IMR-90 (cell line): ENCODE data around the gene ARID4A. TPM values are rescaled to one million over a fixed set of nuclear protein-coding genes. Genes with fewer than 3 reads are reported as not detected.

Source experiments
- ATAC-seq: fragments of 200-7000 bp; cut with Tn5 transposase; 2 replicates; pipeline ENCODE4 v1.9.1; 2020; ENCODE audit warnings: low read depth, mild to moderate bottlenecking, moderate library complexity
- BruUV-seq: library from RNA; stranded (reverse); fragments of 400-500 nt; replicated peaks from 2 replicates; lab custom pipeline; 2021; lab: Mats Ljungman, UMichigan
- CTCF ChIA-PET: fragments of 300-600 bp; formaldehyde crosslinking; extraction: SDS; loops from one replicate; lab custom pipeline; 2021; ENCODE audit warnings: antibody characterized with exemption; lab: Yijun Ruan, JAX
- POLR2A ChIA-PET: fragments of 300-600 bp; sonication (Branson Sonifier 250); formaldehyde crosslinking; loops from one replicate; lab custom pipeline; 2022; ENCODE audit warnings: antibody characterized with exemption; ENCODE audit not compliant: unreplicated experiment; lab: Charles Lee
- DNase-seq: peaks from one replicate; pipeline ENCODE4 v3.0.0; 2013
- H2AFZ ChIP-seq: replicated peaks from 2 replicates; pipeline ENCODE3; 2013; ENCODE audit warnings: low read length, mild to moderate bottlenecking; ENCODE audit not compliant: poor library complexity
- H2AK5ac ChIP-seq: 2 replicates; pipeline ENCODE4 v1.6.1; 2013; ENCODE audit warnings: low read depth, low read length, inconsistent platforms
- H2AK9ac ChIP-seq: replicated peaks from 2 replicates; pipeline ENCODE3; 2013; ENCODE audit warnings: mild to moderate bottlenecking, low read depth, low read length, moderate library complexity; ENCODE audit not compliant: poor library complexity
- H2BK120ac ChIP-seq: 2 replicates; pipeline ENCODE4 v1.6.1; 2013; ENCODE audit warnings: low read depth, low read length, inconsistent platforms
- H2BK15ac ChIP-seq: 3 replicates; pipeline ENCODE4 v1.6.1; 2013; ENCODE audit warnings: low read depth, low read length, inconsistent platforms
- H2BK20ac ChIP-seq: 2 replicates; pipeline ENCODE4 v1.6.1; 2013; ENCODE audit warnings: low read depth, mild to moderate bottlenecking, inconsistent platforms, low read length, moderate library complexity
- H2BK5ac ChIP-seq: 2 replicates; pipeline ENCODE4 v1.6.1; 2013; ENCODE audit warnings: mild to moderate bottlenecking, low read depth, low read length, inconsistent platforms; ENCODE audit not compliant: poor library complexity, severe bottlenecking
- H3K14ac ChIP-seq: replicated peaks from 2 replicates; pipeline ENCODE4 v1.6.1; 2013; ENCODE audit warnings: low read depth, low read length, inconsistent platforms
- H3K18ac ChIP-seq: 2 replicates; pipeline ENCODE4 v1.6.1; 2013; ENCODE audit warnings: low read depth, low read length, control low read depth
- H3K23ac ChIP-seq: 2 replicates; pipeline ENCODE4 v1.6.1; 2013; ENCODE audit warnings: low read depth, low read length, inconsistent platforms
- H3K27ac ChIP-seq: 2 replicates; pipeline ENCODE4 v1.5.1; 2013; ENCODE audit warnings: mild to moderate bottlenecking, control low read depth, low read length; ENCODE audit not compliant: insufficient read depth
- H3K27me3 ChIP-seq: 2 replicates; pipeline ENCODE4 v1.6.1; 2013; ENCODE audit warnings: low read length; ENCODE audit not compliant: control insufficient read depth, insufficient read depth
- H3K36me3 ChIP-seq: 2 replicates; pipeline ENCODE4 v1.6.1; 2013; ENCODE audit warnings: low read length, mixed read lengths; ENCODE audit not compliant: control insufficient read depth, insufficient read depth
- H3K4ac ChIP-seq: 2 replicates; pipeline ENCODE4 v1.6.1; 2013; ENCODE audit warnings: low read depth, low read length, inconsistent platforms
- H3K4me1 ChIP-seq: 2 replicates; pipeline ENCODE4 v1.6.1; 2013; ENCODE audit warnings: low read length, mixed read lengths; ENCODE audit not compliant: control insufficient read depth, insufficient read depth
- H3K4me2 ChIP-seq: 2 replicates; pipeline ENCODE4 v1.6.1; 2013; ENCODE audit warnings: low read depth, mild to moderate bottlenecking, control low read depth, low read length, moderate library complexity
- H3K4me3 ChIP-seq: 2 replicates; pipeline ENCODE4 v1.5.1; 2013; ENCODE audit warnings: low read depth, mild to moderate bottlenecking, control low read depth, low read length, moderate library complexity; ENCODE audit not compliant: insufficient read depth
- H3K56ac ChIP-seq: 2 replicates; pipeline ENCODE4 v1.6.1; 2013; ENCODE audit warnings: low read length, inconsistent platforms; ENCODE audit not compliant: insufficient read depth; ENCODE audit errors: extremely low read depth
- H3K79me1 ChIP-seq, 2 experiments: 2 replicates each; pipeline ENCODE4 v1.6.1; 2013; ENCODE audit warnings: low read length in 2 of 2, inconsistent platforms in 1 of 2, low read depth in 1 of 2
- H3K9ac ChIP-seq: 2 replicates; pipeline ENCODE4 v1.6.1; 2013; ENCODE audit warnings: low read depth, low read length, control low read depth
- H3K9me1 ChIP-seq: 2 replicates; pipeline ENCODE4 v1.6.1; 2013; ENCODE audit warnings: low read length, inconsistent platforms; ENCODE audit not compliant: insufficient read depth
- H3K9me3 ChIP-seq: 2 replicates; pipeline ENCODE4 v1.6.1; 2013; ENCODE audit warnings: low read length; ENCODE audit not compliant: control insufficient read depth, insufficient read depth
- H4K20me1 ChIP-seq: 2 replicates; pipeline ENCODE4 v1.6.1; 2013; ENCODE audit warnings: low read length, inconsistent platforms; ENCODE audit not compliant: insufficient read depth
- H4K5ac ChIP-seq: 2 replicates; pipeline ENCODE4 v1.6.1; 2013; ENCODE audit warnings: mild to moderate bottlenecking, low read depth, low read length, control low read depth
- H4K8ac ChIP-seq, 2 experiments: 2 replicates each; pipeline ENCODE4 v1.6.1; 2013; ENCODE audit warnings: low read depth in 2 of 2, low read length in 2 of 2, control low read depth in 1 of 2, inconsistent platforms in 1 of 2
- H4K91ac ChIP-seq: 2 replicates; pipeline ENCODE4 v1.6.1; 2013; ENCODE audit warnings: low read depth, low read length, inconsistent platforms; ENCODE audit not compliant: insufficient read depth
- BHLHE40 ChIP-seq: fragments of 150-350 bp; IDR thresholded peaks from 2 replicates; pipeline ENCODE4 v1.6.1; 2016; ENCODE audit warnings: mild to moderate bottlenecking, low read depth, low read length
- CEBPB ChIP-seq: IDR thresholded peaks from 2 replicates; pipeline ENCODE4 v1.6.1; 2012; ENCODE audit warnings: low read depth, low read length, improper control_type of control experiment
- CHD1 ChIP-seq: IDR thresholded peaks from 2 replicates; pipeline ENCODE4 v1.6.1; 2012; ENCODE audit warnings: low read depth, low read length, improper control_type of control experiment
- CTCF ChIP-seq: conservative IDR thresholded peaks from 2 replicates; pipeline ENCODE4 v1.5.1; 2012; ENCODE audit warnings: mild to moderate bottlenecking, low read depth, low read length, improper control_type of control experiment
- ELK1 ChIP-seq: fragments of 150-350 bp; IDR thresholded peaks from 2 replicates; pipeline ENCODE4 v1.6.1; 2016; ENCODE audit warnings: low read depth, mild to moderate bottlenecking, low read length, moderate library complexity, borderline replicate concordance
- FOS ChIP-seq: fragments of 150-350 bp; IDR thresholded peaks from 2 replicates; pipeline ENCODE4 v1.6.1; 2016; ENCODE audit warnings: low read depth, low read length
- MXI1 ChIP-seq: IDR thresholded peaks from 2 replicates; pipeline ENCODE4 v1.6.1; 2012; ENCODE audit warnings: low read depth, mild to moderate bottlenecking, low read length, moderate library complexity, borderline replicate concordance
- POLR2A ChIP-seq: IDR thresholded peaks from 2 replicates; pipeline ENCODE4 v1.6.1; 2012; ENCODE audit warnings: mild to moderate bottlenecking, low read depth, low read length
- RCOR1 ChIP-seq: IDR thresholded peaks from 2 replicates; pipeline ENCODE4 v1.6.1; 2012; ENCODE audit warnings: mild to moderate bottlenecking, low read length, improper control_type of control experiment; ENCODE audit not compliant: insufficient replicate concordance
- RFX5 ChIP-seq: IDR thresholded peaks from 2 replicates; pipeline ENCODE4 v1.8.0; 2012; ENCODE audit warnings: low read depth, mild to moderate bottlenecking, low read length, moderate library complexity
- SMC3 ChIP-seq: fragments of 150-350 bp; IDR thresholded peaks from 2 replicates; pipeline ENCODE4 v1.6.1; 2016; ENCODE audit warnings: low read depth, mild to moderate bottlenecking, antibody characterized with exemption, low read length, moderate library complexity
- WGBS, 2 experiments: methylation state at CpG; one replicate each; pipeline versions ENCODE4 v1.1.5 to v1.1.7; 2013; ENCODE audit warnings: missing lambda C conversion rate in 2 of 2; ENCODE audit not compliant: insufficient read length in 1 of 2; ENCODE audit errors: extremely low coverage in 2 of 2; 5-methylcytosine and 5-hydroxymethylcytosine counted together
- dilution Hi-C: fragments of 300-500 bp; cut with HindIII; formaldehyde crosslinking; loops from one replicate; pipeline ENCODE4 v1.14.3; 2018; ENCODE audit warnings: low sequenced_read_pairs; ENCODE audit not compliant: unreplicated experiment
- in situ Hi-C: fragments of 300-500 bp; cut with MboI; formaldehyde crosslinking; loops from 3 replicates; pipeline ENCODE4 v1.14.3; 2019; ENCODE audit warnings: low sequenced_read_pairs, inconsistent platforms, mixed read lengths
- intact Hi-C: fragments of 100-400 bp; cut with micrococcal nuclease; formaldehyde crosslinking; loops from 2 replicates; pipeline ENCODE4 v1.10.0; 2022
- polyA plus RNA-seq, 3 experiments: library from polyadenylated mRNA; depleted of rRNA; stranded (reverse); fragments of >200 nt; gene quantifications; 2 replicates each; pipeline ENCODE4 v1.2.3, GENCODE V29; 2012; ENCODE audit warnings: low replicate concordance in 1 of 3
- total RNA-seq: library from RNA; depleted of rRNA; stranded (reverse); fragments of >200 nt; gene quantifications from 2 replicates; pipeline ENCODE4 v1.2.3, GENCODE V29; 2012

The ARID4A gene
- total and polyA plus RNA-seq, 2 of the 4 experiments (the other 2 are of a cell fraction): 3.3 to 3.8 TPM

GRCh38 chr14:58285132-58285531 is 13.2 kb upstream of the ARID4A start:
- Histone ChIP-seq H3K4me2 (no peak overlapping the region), H3K27ac (no peak overlapping the region), H3K36me3 (peaks cover 25% of the 10 kb centered on the region), H3K56ac (no peak overlapping the region), H4K8ac (no peak overlapping the region), H3K79me1 (peaks cover 25 to 31% of the 10 kb centered on the region in 2 experiments), H2BK15ac (no peak overlapping the region), H3K18ac (no peak overlapping the region), H3K4me3 (no peak overlapping the region), H4K5ac (no peak overlapping the region), H2AK9ac (no peak overlapping the region), H3K9me3 (no peaks in the 10 kb centered on the region), H2AFZ (no peak overlapping the region), H3K9ac (no peak overlapping the region), H3K4ac (no peak overlapping the region), H2BK5ac (no peak overlapping the region), H3K4me1 (peaks cover 1% of the 10 kb centered on the region; the same call in 1 of the 2 replicates), H3K23ac (no peak overlapping the region), H4K20me1 (peaks cover 5% of the 10 kb centered on the region; the same call in 1 of the 2 replicates), H4K91ac (no peak overlapping the region), H2AK5ac (no peak overlapping the region), H3K14ac (no peak overlapping the region), H3K27me3 (no peaks in the 10 kb centered on the region), H2BK120ac (no peak overlapping the region), H2BK20ac (no peak overlapping the region), H3K9me1 (no peaks in the 10 kb centered on the region)
- in situ Hi-C loops (no loop called here), intact Hi-C loops (no loop called here), dilution Hi-C loops (no loop called here)
- POLR2A ChIA-PET: no interaction called here
- CTCF ChIA-PET: no interaction called here
- TF ChIP-seq POLR2A (no peak), ELK1 (no peak), RFX5 (no peak), MXI1 (no peak), SMC3 (no peak), FOS (no peak), CEBPB (no peak), RCOR1 (no peak), BHLHE40 (no peak), CHD1 (no peak), CTCF (no peak)
- DNase-seq (no peak), ATAC-seq (no peak)
- WGBS, 2 experiments: 93 to 100% methylated on average over 1 to 2 of the region's 4 CpGs
- no TSS peak for BruUV-seq
